Activated T-cell treated with anti-CD3 and anti-CD28 coated beads for 48 hours (primary cell): ENCODE results near the gene SUN2.

Source experiments
- DNase-seq: peaks from one replicate; pipeline ENCODE4 v3.0.0-alpha.2; 2020; ENCODE audit warnings: low read depth

The SUN2 gene

DNA sequence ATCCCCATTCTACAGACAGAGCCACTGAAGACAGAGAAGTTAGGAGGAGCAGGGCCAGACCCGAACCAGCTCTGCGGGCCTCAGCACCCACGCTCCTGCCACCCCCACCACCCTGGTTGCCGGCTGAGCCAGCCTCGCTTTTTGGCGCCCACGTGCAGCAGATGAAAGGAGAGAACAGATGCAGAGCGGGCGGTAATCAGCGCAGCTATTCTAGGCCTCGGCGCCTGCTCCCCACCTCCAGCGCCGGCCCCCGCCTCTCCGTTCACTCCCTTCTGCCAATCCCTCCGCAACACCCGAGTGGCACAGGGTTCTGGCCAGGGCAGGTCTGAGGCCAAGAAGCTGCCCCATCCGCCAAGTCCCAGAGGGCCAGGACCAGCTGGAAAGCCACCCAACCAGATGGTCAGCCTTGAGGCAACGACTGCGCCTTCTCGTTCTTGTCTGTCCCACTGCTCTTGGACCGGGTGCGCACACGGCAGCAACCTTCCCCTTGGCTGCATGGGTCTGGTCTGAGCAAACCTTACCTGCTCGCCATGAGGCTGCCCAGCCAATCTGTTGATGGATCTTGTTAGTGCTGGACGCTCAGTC lies 21.4 kb upstream of the SUN2 start:
- DNase-seq: no peak

DNA sequence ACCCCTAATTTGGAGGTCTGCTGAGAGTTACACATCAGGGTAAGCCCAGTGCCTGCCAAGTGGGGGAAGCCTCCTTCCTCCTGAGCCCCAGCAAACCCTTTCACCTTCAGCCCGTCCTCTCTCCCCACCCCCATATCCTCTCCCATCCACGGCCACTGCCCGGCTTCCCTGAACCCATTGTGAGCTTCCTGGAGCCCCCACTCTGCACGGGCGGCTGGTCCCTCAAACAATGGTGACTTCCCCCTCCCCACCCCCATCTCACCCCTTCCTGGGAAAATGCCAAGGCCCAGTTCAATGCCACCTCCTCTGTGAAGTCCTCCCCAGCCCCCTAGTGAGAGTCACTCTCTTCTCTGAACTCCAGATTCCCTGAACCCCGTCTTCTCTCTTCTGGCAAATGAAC lies 20.3 kb upstream of the SUN2 start:
- DNase-seq: no peak

DNA sequence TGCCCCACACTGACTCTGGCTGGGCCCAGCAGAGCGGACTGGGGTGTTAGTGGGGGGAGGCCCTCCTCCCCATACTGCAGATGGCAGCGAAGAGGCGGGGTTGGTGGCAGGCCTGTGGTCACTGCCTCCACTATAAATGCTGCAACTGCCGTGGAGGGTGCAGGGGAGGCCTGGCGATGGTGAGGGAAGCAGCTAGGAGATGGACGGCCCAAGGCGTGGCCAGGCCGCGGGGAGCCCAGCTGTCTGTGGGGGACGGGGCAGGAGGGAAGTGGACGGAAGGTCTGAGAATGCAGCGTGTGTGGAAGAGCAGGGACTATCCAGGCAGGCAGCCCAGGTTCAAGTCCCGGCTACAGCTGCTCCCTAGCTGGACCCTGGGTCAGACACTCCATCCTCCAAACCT lies 19.9 kb upstream of the SUN2 start:
- no peak for DNase-seq

DNA sequence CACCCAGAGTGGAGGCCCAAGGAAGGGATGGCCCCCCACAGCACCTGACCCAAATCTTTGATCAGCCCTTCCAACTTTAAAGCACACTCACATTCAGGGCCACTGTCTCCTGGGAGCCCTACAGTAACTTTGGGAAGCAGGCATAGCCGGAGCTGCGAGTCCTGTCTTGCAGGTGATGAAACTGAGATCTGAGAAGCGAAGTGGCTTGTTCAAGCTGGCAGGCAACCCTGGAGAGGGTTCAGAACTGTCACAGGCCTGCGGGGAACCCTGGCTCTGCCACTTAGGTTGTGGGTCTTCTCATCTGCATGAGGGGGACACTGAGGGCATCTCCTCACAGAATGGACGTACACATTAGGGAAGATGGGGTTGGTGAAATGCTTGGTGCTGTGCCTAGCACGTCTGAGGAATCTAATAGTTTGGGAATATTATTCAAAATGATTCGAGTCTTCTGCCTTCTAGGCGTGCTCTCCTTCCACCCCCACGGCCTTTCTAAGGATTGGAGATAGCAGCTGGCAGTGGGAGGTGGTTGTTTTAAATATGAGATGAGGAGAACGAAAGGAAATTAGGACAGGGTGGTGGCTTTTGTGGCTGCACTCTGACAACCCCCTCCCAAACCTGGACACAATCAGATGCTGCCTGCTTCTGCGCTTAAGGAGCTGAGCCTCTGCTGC lies 18.8 kb upstream of the SUN2 start:
- DNase-seq: no peak

DNA sequence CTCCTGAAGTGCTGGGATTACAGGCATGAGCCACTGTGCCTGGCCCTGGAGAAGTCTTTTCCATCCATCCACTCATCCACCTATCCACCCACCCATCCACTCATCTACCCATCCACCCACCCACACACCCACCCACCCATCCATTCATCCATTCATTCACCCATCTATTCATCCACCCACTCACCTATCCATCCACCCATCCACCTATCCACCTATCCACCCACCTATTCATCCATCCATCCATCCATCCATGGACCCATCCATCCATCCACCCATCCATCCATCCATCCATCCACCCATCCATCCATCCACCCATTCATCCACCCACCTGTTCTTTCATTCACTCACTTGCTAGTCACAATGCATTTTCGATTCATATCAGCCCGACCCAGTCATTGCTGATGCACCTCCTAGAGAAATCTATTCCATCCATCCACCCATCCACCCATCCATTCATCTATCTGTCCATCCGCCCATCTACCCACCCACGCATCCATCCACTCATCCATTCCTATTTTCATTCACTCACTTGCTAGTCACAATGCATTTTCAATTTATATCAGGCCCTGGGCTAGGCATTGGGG lies 17.7 kb upstream of the SUN2 start:
- DNase-seq: no peak

DNA sequence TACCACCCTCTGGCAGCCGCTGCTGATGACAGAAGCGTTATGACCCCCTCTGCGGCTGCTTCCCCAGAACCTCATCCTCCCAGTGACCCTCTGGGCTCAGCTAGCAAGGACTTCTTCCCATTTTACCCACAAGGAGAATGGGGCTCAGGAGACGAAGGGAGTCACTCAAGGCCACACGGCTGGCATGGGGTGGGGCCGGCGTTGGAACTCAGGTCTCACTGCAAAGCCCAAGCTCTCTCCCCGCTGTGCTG lies 16.8 kb upstream of the SUN2 start:
- no peak for DNase-seq

DNA sequence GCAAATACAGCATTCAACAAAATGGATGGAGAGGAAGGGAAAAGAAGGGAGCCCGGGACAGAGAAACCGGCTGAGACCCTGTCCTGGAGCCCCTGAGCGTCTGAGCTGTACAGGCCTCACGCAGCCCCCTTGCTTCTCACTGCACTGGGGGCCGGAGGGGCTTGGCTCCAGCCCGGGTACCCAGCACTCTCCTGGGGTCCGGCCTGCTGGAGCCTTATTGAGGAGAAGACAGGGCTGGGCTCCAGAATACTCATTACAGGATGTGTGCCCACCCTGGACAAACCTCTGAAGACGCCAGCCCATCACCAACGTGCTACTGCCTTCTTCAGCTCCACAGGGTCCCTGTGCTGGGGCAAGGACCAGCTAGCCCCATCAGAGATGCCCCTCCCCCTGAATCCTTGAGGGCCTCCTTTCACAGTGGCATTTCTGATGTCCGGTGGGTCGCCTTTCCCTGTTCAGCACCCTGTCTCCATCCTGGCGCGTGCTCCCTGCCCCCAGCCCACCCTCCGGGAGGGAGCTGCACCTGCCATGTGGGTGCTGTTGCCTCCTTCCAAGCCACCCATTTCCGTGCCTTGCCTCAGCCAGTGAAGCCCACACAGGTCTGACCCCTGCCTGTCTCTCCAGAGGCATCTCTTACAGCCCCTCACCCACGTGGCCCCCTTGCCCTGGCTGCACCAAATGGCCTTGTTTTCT lies 14.6 kb upstream of the SUN2 start:
- DNase-seq: no peak

DNA sequence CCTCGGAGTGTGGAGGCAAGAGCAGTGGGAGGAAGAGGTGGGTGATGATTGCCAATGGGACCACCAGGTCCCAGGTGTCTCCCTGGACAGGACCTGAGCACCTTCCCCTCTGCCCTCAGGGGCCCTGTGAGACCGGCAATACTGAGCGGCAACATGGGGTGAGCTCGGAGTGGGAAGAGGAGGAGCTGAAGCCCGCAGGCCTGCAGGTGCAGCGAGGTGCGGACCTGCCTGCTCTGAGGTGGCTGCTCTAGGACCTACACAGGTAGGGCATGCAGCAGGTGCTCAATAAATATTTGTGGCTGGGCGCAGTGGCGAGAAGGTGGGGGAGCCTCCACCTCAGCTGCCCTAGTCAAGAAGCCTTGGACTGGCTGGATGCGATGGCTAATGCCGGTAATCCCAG lies 12.2 kb upstream of the SUN2 start:
- no peak for DNase-seq

DNA sequence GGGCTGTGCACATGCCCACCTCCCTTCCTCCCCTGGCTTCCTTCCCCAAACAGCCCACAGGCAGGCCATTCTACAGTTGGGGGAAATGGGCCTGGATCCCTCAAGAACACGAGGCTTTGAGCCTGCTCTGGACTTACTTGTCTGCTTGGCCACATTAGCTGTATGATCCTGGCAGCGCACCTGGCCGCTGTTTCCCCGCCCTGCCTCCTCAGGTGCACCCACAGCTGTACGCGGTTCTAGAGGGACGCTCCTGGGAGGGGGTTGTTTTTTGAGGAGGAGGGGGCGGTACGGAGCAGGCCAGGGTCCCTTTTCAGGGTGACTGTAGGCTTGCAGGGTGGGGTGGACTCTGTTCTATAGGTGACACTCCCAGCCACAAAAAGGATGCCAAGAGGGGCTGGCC lies 11.5 kb upstream of the SUN2 start:
- no peak for DNase-seq

DNA sequence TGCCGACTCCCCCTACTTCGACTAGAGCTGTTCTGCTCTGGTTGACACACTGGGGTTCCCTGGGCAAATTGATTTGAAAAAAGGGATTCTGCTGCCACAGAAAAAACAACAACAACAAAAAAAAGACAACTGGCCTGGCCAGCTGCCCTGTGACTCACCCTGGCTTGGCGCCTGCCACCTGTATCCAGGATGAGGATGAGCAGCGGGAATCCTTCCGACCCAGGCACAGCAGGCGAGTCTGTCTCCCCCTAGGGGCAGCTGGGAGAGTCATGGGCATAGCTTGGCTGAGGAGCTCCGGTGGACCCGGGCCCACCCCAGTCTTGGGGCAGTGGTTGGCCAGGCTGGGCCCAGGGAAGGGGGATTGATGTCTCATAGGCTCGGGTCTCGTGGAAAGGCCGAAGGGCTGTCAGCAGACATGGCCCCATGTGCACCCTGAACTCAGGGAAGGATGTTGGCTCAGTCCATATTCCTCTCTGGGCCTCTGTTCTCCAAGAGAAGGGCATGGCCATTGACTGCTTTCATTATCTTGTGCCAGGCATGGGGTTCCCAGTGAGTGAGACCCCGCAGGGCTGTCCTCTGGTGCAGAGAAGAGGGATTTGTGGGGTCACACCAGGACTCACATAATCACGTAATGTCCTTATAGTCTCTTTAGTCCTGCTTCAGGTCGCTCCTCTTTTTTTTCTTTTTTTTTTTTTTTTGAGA lies 10.4 kb upstream of the SUN2 start:
- DNase-seq: no peak

DNA sequence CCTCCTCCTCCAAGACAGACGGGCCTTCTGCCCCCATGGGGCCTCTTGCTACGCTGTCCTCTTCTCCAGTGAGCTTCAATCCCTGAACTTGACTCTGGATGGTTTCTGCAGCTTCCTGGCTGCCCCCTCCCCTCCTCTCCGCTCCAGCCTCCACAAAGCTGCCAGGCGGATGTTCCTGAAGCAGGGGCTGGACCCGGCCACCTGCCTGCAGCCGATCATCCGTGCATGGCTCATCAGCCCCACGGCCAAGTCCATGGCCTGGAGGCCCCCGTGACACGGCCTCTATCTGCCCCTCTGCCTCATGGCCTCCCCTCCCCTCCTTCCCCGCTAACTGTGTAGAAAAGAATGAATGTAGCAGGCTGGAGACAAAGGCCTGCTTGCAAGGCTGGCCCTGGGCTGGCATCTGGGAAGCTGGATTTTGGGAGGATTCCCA lies 6.8 kb upstream of the SUN2 start:
- DNase-seq: no peak

DNA sequence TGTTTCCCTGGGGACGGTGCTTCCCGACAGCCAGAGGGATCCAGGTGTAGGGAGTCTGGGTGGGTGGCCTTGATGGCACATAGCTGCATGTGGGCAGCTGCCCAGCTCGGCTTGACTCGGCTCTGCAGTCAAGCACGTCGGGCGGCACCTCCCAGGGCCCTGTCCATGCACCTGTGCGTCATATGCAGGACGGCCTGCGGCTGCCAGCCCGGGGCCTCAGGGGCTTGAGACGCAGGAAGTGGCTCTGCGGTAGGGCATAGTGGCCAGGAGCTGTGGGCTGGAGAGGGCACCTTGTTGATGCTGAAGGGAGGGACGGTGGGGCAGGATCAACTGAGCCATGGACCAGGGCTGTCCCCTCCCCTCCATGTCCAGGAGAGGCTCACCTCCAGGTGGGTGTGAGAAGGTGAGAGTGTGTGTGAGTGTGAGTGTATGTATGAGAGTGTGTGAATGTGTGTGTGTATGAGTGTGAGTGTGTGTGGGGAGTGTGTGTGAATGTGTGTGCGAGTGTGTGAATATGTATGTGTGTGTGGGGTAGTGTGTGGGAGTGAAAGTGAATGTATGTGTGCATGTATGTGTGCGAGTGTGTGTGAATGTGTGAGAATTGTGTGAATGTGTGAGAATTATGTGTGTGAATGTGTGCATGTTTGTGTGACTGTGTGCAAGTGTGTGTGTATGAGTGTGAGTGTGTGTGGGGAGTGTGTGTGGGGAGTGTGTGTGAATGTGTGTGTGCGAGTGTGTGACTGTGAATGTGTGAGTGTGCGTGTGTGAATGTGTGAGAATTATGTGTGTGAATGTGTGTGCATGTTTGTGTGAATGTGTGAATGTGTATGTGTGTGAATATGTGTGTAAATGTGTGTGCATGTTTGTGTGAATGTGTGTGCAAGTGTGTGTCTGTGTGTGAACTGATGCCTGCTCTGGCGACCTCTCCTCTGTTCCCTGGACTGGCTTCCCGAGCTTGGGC lies 5.7 kb upstream of the SUN2 start:
- no peak for DNase-seq

DNA sequence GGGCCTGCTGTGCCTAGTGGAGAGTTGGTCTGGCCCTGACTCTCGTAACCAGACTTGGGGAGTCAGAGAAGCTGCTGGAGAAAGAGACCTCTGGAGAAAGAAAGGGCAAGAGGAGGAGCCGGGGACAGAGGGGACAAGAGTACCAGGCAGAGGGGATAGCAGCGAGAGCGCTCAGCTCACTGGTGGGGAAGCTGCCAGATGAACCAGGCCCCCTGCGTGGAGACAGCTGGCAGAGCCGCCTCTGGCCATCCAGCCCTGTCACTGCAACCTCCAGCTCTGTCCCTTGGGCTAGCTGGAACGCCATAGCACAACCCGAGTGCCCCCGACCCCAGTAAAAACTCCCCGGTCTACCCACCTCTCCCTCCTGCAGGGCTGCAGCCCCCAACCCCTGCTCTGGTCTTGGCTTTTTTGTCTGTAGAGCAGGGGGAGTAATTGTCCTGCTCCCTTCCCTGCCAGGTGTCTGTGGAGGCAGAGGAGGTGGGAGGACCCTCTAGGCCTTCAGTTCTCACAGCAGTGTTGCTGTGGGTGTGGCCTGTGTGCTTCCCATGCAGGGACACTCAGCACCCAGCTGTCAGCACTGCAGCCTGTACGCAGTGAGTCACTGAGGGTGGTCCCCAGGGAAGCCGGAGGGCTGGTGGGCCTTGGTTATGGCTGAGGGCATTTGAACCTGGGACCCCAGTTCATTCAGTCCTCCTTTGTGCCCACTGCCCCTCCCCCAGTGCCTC lies 4.8 kb upstream of the SUN2 start:
- DNase-seq: no peak

DNA sequence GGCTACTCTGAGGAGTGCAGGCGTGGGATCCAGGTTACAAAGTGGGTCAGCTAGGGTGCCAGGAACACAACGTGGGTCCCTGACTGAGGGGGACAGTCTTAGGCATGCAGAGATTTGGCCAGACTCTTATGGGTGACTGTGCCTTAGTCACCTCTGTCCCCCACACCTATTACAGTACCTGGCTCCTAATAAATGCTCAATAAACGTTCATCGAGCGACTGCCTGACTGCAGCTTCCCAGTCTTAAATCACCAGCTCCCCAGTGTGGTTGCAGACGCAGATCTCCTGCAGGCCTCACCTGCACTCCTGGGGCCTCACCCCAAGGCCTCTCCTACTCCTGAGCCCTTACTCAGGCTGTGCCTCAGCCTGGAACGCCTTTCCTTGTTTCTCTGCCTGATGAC lies 3.2 kb upstream of the SUN2 start:
- DNase-seq: no peak

DNA sequence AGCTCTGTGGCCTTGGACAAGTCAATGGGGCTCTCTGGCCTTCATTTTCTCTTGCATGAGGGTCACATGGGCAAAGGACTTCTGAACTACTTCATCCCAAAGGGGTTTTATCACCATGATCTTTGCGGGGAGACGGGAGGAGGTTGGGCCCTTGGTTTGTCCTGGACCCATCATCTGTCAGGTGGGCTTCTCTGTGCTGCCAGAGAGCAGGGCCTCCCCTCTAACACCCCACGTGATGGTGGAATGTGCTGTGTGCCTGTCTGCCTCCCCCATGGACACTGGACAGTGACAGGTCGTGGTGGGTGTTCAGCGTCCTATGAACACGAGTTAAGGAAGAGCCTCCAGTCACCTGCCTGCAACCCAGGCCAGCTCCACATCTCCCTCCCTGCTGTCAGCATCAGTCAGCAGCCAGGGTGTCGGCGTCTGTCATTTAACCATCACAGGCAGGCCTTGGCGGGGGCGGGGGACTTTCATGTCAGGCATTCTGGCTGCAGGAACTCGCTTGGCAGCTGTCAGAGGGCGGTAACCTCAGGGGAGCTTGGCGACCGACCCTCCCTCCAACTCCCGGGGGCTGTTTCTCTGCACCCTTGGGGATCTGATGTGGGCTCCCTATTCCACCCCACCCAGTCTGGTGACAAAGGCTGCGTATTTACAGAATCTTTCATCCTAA lies 2.6 kb upstream of the SUN2 start:
- DNase-seq: peak; percentile 66

DNA sequence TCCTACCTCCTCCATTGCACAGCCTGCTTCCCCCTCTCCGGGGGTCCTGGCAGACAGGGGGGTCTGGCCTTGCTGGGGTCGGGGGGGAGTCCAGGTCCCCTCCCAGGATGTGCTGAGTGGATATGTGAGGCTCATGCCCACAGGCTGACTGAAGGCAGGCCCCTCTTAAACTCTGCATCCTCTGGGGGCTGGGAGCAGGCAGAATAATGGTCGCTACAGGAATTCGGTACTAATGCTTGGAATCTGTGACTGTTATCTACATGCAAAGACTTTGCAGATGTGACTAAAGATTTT lies 1.6 kb upstream of the SUN2 start:
- DNase-seq: no peak

DNA sequence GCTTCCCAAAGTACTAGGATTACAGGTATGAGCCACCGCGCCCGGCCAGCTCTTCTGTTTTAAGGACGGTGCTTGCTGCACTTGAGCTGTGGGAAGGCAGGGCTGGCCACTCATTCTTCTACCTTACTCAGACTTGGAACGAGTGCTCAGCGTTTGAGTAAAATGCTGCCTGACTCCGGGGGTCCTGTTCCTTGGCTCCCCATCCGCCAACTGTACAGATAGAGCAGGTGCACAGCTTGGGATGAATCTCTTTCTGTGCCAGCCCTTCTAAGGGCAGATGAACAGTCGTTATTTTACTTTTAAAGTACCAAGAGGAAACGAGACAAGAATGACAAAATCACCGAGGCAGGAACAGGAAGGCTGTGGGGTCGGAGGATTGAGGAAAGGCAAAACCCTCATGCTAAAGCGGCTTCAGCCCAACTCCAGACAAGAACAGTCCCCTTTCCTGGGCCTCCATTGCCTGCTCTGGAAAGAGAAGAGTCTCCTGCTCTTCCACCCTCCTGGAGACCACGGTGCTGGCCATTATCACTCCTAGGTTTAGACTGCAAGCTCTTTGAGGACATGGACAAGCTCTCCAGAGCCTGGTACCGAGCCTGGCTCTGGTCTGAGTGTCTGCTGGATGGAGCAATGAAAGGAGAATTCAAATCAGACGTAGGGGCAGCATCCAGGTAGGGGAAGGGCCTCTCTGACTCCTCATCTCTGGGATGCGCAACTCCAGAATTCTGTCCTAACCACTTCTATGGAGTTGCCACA lies 1.1 kb upstream of the SUN2 start:
- DNase-seq: peak; percentile 31

DNA sequence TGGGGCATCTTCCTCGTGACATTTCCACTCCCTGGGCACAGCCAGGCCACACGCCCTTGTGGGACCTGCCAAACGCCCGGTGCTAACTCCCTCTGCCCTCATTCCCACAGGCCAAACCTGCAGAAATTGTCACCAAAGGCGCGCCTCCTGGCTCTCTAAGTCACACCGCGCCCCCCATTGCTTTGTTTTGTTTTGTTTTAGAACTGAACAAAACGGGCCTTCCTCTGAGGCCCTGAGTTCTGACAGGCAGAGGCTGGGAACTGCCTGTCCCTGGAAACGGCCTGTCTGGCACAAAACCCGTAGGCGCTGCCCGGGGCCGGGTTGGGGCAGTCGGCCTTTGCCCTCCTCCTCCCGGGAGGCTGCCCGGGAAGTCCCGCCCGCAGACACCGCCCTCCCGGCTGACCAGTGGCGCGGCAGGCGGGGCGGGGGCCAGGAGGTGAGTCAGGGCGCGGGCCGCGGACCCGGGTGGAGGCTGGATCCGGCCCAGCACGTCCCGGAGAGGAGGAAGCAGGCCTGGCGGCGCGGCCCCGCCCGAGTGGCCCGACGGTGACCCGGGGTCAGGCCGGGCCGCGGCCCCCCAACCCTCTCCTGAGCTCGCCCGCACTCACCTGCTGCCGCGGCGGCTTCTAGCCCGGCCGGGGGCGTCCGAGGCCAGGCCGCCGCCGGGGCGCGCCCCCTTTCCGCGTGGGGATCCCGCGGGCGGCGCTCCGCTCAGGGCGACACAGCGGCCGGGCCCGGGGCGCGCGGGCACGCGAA lies 465 bp downstream of the SUN2 start:
- peak; percentile 47 for DNase-seq

DNA sequence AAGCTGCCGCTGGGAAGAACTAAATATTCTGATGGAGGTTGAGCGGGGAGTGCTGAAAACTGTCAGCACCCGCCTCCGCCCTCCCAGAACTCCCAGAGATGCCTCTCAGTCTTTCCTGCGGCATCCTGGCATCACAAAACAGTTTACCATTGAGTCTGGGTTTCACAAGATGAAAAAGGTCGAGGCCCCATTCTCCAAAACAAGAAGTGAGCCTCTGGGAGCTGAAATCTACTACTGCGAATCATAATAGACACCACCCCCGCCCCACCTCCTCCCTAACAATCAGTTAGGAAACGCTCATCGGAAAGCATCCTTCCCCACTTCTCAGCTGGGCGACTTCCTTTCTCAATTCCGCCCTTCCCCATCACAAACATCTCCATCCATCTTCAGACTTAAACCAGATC lies 1.0 kb downstream of the SUN2 start:
- no peak for DNase-seq
